H54 (cell line): ENCODE measurements around the gene SOWAHA.

Source experiments
- DNase-seq: peaks from one replicate; pipeline ENCODE4 v3.0.0; 2011; ENCODE audit warnings: low spot score, mixed read lengths; ENCODE audit not compliant: insufficient read length
- FAIRE-seq: peaks from 3 replicates; lab custom pipeline; 2011; peaks lifted over from hg19 to GRCh38; lab: Jason Lieb, UNC
- POLR2A ChIP-seq: IDR thresholded peaks from 2 replicates; pipeline ENCODE4 v1.6.1; 2011; ENCODE audit warnings: low read depth, mild to moderate bottlenecking, low read length

SOWAHA gene

GRCh38 chr5:132831095-132831860 is 18.2 kb downstream of the SOWAHA start:
- DNase-seq, result no peak
- no peak for TF ChIP-seq POLR2A
- no peak for FAIRE-seq

GRCh38 chr5:132832612-132833011 is 19.5 kb downstream of the SOWAHA start:
- DNase-seq (no peak), FAIRE-seq (no peak)
- no peak for TF ChIP-seq POLR2A

GRCh38 chr5:132834057-132834456 is 21.0 kb downstream of the SOWAHA start:
- DNase-seq (no peak), FAIRE-seq (no peak)
- no peak for TF ChIP-seq POLR2A

GRCh38 chr5:132836852-132837251 is 23.8 kb downstream of the SOWAHA start:
- no peak for TF ChIP-seq POLR2A
- FAIRE-seq, result no peak
- DNase-seq, result no peak

- DNase-seq (no peak), FAIRE-seq (no peak)
- no peak for TF ChIP-seq POLR2A
Observed at GRCh38 chr5:132837868-132838267, 24.8 kb downstream of the SOWAHA start.

- TF ChIP-seq POLR2A, result no peak
- FAIRE-seq, result no peak
- DNase-seq, result no peak
Observed at GRCh38 chr5:132838516-132839282, 25.6 kb downstream of the SOWAHA start.

GRCh38 chr5:132839426-132840301 is 26.6 kb downstream of the SOWAHA start:
- no peak for FAIRE-seq
- no peak for TF ChIP-seq POLR2A
- DNase-seq, result no peak

- no peak for TF ChIP-seq POLR2A
- DNase-seq (no peak), FAIRE-seq (no peak)
Observed at GRCh38 chr5:132840313-132840712, 27.2 kb downstream of the SOWAHA start.

GRCh38 chr5:132840896-132841295 is 27.8 kb downstream of the SOWAHA start:
- DNase-seq (no peak), FAIRE-seq (no peak)
- no peak for TF ChIP-seq POLR2A

- no peak for TF ChIP-seq POLR2A
- DNase-seq, result no peak
Observed at GRCh38 chr5:132841305-132841704, 28.2 kb downstream of the SOWAHA start.

GRCh38 chr5:132848270-132848669 is 35.2 kb downstream of the SOWAHA start:
- no peak for TF ChIP-seq POLR2A
- no peak for FAIRE-seq
- DNase-seq, result no peak

More at GRCh38 chr5:132841305-132841704, 28.2 kb downstream of the SOWAHA start:
- no peak for FAIRE-seq

GRCh38 chr5:132849347-132849746 is 36.2 kb downstream of the SOWAHA start:
- no peak for TF ChIP-seq POLR2A
- DNase-seq (no peak), FAIRE-seq (no peak)

- no peak for FAIRE-seq
- no peak for DNase-seq
- TF ChIP-seq POLR2A, result no peak
Observed at GRCh38 chr5:132850066-132850465, 37.0 kb downstream of the SOWAHA start.

GRCh38 chr5:132853323-132853722 is 40.2 kb downstream of the SOWAHA start:
- TF ChIP-seq POLR2A, result no peak
- DNase-seq (no peak), FAIRE-seq (no peak)
